BLaER1 treated with 17β-estradiol and CSF1 and Interleukin-3, amounts not matched to agents 10 nM and 100 nM (cell line): ENCODE data around the gene FFAR1.
"Not testable (repeated sequence)": the region's sequence is repeated elsewhere in the genome, so short reads cannot be mapped to it uniquely, and the experiment has no call there.

ENCODE experiments used
- H3K27ac ChIP-seq, 11 experiments: shearing (Covaris generic); formaldehyde crosslinking; 2 replicates each; pipeline ENCODE4 v1.8.1; 2022
- H3K27me3 ChIP-seq, 11 experiments: shearing (Covaris generic); formaldehyde crosslinking; 2 replicates each; pipeline ENCODE4 v1.8.1; 2022
- H3K36me3 ChIP-seq, 11 experiments: shearing (Covaris generic); formaldehyde crosslinking; 2 replicates each; pipeline ENCODE4 v1.8.1; 2022
- H3K4me1 ChIP-seq, 10 experiments: shearing (Covaris generic); formaldehyde crosslinking; 2 replicates each; pipeline ENCODE4 v1.8.1; 2022
- H3K4me2 ChIP-seq, 11 experiments: shearing (Covaris generic); formaldehyde crosslinking; 2 replicates each; pipeline ENCODE4 v1.8.1; 2022
- H3K4me3 ChIP-seq, 10 experiments: shearing (Covaris generic); formaldehyde crosslinking; 2 replicates each; pipeline ENCODE4 v1.8.1; 2022
- H3K9ac ChIP-seq, 11 experiments: shearing (Covaris generic); formaldehyde crosslinking; 2 replicates each; pipeline ENCODE4 v1.8.1; 2022
- H3K9me3 ChIP-seq, 11 experiments: shearing (Covaris generic); formaldehyde crosslinking; replicated peaks in 1 of 11; 2 replicates each; pipeline ENCODE4 v1.8.1; 2022
- H4K20me1 ChIP-seq, 11 experiments: shearing (Covaris generic); formaldehyde crosslinking; 2 replicates each; pipeline ENCODE4 v1.8.1; 2022
- Cebpa-rat ChIP-seq, 11 experiments: shearing (Covaris generic); IDR thresholded peaks; 2 replicates each; pipeline ENCODE4 v1.8.1; 2022

Gene FFAR1

GRCh38 chr19:35363001-35363590 is 15.4 kb downstream of the FFAR1 start:
- Histone ChIP-seq H3K9ac (no peak overlapping the region), H3K9me3 (no peaks in the 10 kb centered on the region), H3K27me3 (no peaks in the 10 kb centered on the region), H3K4me1 (peaks cover 11 to 29% (median 20%) of the 10 kb centered on the region in 10 experiments), H3K4me3 (no peak overlapping the region), H4K20me1 (no peaks in the 10 kb centered on the region), H3K4me2 (no peak overlapping the region), H3K27ac (no peak overlapping the region), H3K36me3 (no peaks in the 10 kb centered on the region)
- TF ChIP-seq Cebpa-rat (IDR thresholded peaks at IDR 0.05): no peak

GRCh38 chr19:35363711-35364425 is 16.2 kb downstream of the FFAR1 start:
- Histone ChIP-seq H3K4me2 (no peak overlapping the region), H3K4me1 (peaks cover 7 to 24% (median 16%) of the 10 kb centered on the region in 10 experiments; a peak in 19 of 20 replicates), H3K27ac (no peak overlapping the region), H3K9me3 (peaks cover 0 to 6% (median 0%) of the 10 kb centered on the region in 11 experiments; a peak in 7 of 22 replicates), H4K20me1 (no peaks in the 10 kb centered on the region), H3K4me3 (no peak overlapping the region), H3K27me3 (no peaks in the 10 kb centered on the region), H3K36me3 (no peaks in the 10 kb centered on the region), H3K9ac (no peak overlapping the region)
- TF ChIP-seq Cebpa-rat (IDR thresholded peaks at IDR 0.05): no peak

GRCh38 chr19:35365303-35365702 is 17.6 kb downstream of the FFAR1 start:
- Histone ChIP-seq H3K4me1 (peaks cover 7 to 18% (median 13%) of the 10 kb centered on the region in 10 experiments; a peak in 19 of 20 replicates), H3K4me2 (no peak overlapping the region), H3K4me3 (no peak overlapping the region), H3K27me3 (no peaks in the 10 kb centered on the region), H3K27ac (no peak overlapping the region), H4K20me1 (no peaks in the 10 kb centered on the region), H3K36me3 (no peaks in the 10 kb centered on the region), H3K9me3 (peaks cover 0 to 15% (median 4%) of the 10 kb centered on the region in 11 experiments; a peak in 13 of 22 replicates), H3K9ac (no peak overlapping the region)
- TF ChIP-seq Cebpa-rat (IDR thresholded peaks at IDR 0.05): no peak

- no peak overlapping the region for H3K9ac ChIP-seq
- H3K36me3 ChIP-seq: no peaks in the 10 kb centered on the region
- no peak for TF ChIP-seq Cebpa-rat (IDR thresholded peaks at IDR 0.05)
- no peaks in the 10 kb centered on the region for H4K20me1 ChIP-seq
- no peak overlapping the region for H3K4me3 ChIP-seq
- H3K27ac ChIP-seq: no peak overlapping the region
- H3K27me3 ChIP-seq: no peaks in the 10 kb centered on the region
- H3K4me2 ChIP-seq: no peak overlapping the region
- H3K9me3 ChIP-seq: peaks cover 0 to 15% (median 4%) of the 10 kb centered on the region in 11 experiments; a peak in 13 of 22 replicates
- 0 out of 20 replicates have a peak, but pooled peaks cover 0 to 2% (median 0%) of the 10 kb centered on the region in 10 experiments for H3K4me1 ChIP-seq
Measured at GRCh38 chr19:35368378-35368777, 20.7 kb downstream of the FFAR1 start.

GRCh38 chr19:35369522-35369921 is 21.8 kb downstream of the FFAR1 start:
- Histone ChIP-seq H3K4me1 (peaks cover 0 to 13% (median 3%) of the 10 kb centered on the region in 10 experiments; a peak in 11 of 20 replicates), H3K36me3 (no peaks in the 10 kb centered on the region), H3K27me3 (no peaks in the 10 kb centered on the region), H4K20me1 (no peaks in the 10 kb centered on the region), H3K4me3 (no peak overlapping the region), H3K4me2 (no peak overlapping the region), H3K27ac (no peak overlapping the region), H3K9me3 (peaks cover 0 to 15% (median 4%) of the 10 kb centered on the region in 11 experiments; a peak in 13 of 22 replicates), H3K9ac (no peak overlapping the region)
- TF ChIP-seq Cebpa-rat (IDR thresholded peaks at IDR 0.05): no peak

- no peak within 1 kb of the TSS for H3K4me3 ChIP-seq
- H3K9ac ChIP-seq: no peak within 1 kb of the TSS
- peaks cover 0 to 25% (median 15%) of the 10 kb centered on the region in 10 experiments; a peak in 18 of 20 replicates for H3K4me1 ChIP-seq
- H3K27me3 ChIP-seq: no peaks in the 10 kb centered on the region
- H3K36me3 ChIP-seq: no peaks in the 10 kb centered on the region
- no peak within 1 kb of the TSS for H3K27ac ChIP-seq
- no peaks in the 10 kb centered on the region for H4K20me1 ChIP-seq
- H3K4me2 ChIP-seq: no peak within 1 kb of the TSS
- H3K9me3 ChIP-seq: peaks cover 0 to 18% (median 4%) of the 10 kb centered on the region in 11 experiments; a peak in 13 of 22 replicates
- TF ChIP-seq Cebpa-rat (IDR thresholded peaks at IDR 0.05): no peak
Measured at GRCh38 chr19:35370722-35371121, 23.0 kb downstream of the FFAR1 start, which contains the start of gene GPR42. TSS of gene GPR42 (plus strand) at chr19:35371068. CDS start at chr19:35371360, 292 bp downstream.

GRCh38 chr19:35373492-35373891 is 25.8 kb downstream of the FFAR1 start:
- Histone ChIP-seq H3K9me3 (peaks cover 6 to 29% (median 9%) of the 10 kb centered on the region in 11 experiments; a peak in 19 of 22 replicates), H3K4me2 (peak overlapping the region in 3 of 11 experiments; percentile 1 to 18 (median 6); a peak in 2 of 22 replicates), H3K27me3 (no peaks in the 10 kb centered on the region), H3K27ac (no peak overlapping the region), H3K4me3 (no peak overlapping the region), H3K9ac (no peak overlapping the region), H3K4me1 (peaks cover 16 to 49% (median 39%) of the 10 kb centered on the region in 10 experiments), H4K20me1 (no peaks in the 10 kb centered on the region), H3K36me3 (no peaks in the 10 kb centered on the region)
- TF ChIP-seq Cebpa-rat (IDR thresholded peaks at IDR 0.05): no peak

GRCh38 chr19:35374031-35374430 is 26.3 kb downstream of the FFAR1 start:
- not testable (repeated sequence) for H3K4me3 ChIP-seq, H3K9ac ChIP-seq, H4K20me1 ChIP-seq, H3K36me3 ChIP-seq, H3K27me3 ChIP-seq
- Histone ChIP-seq H3K4me1 (peaks cover 16 to 49% (median 39%) of the 10 kb centered on the region in 10 experiments), H3K9me3 (peaks cover 7 to 28% (median 12%) of the 10 kb centered on the region in 11 experiments; a peak in 19 of 22 replicates), H3K27ac (peak overlapping the region in 1 of 11 experiments; percentile 59; a peak in 1 of 22 replicates), H3K4me2 (peak overlapping the region in 5 of 11 experiments; percentile 1 to 69 (median 65); a peak in 6 of 22 replicates)
